NCI-H2081 treated with DMSO at 0.1 percent for 48 hours (cell line): ENCODE measurements around the gene KRTAP20-4.

Experiments
- DNase-seq: peaks from one replicate; lab custom pipeline; 2025; lab: John Stamatoyannopoulos, UW

The KRTAP20-4 gene

GRCh38 chr21:30620522-30620921 lies at the start of gene KRTAP20-4:
Gene KRTAP20-4 (plus strand): TSS chr21:30620627.
- DNase-seq = no peak

GRCh38 chr21:30577766-30578165 lies 42.7 kb upstream of the KRTAP20-4 start:
- no peak for DNase-seq

DNA sequence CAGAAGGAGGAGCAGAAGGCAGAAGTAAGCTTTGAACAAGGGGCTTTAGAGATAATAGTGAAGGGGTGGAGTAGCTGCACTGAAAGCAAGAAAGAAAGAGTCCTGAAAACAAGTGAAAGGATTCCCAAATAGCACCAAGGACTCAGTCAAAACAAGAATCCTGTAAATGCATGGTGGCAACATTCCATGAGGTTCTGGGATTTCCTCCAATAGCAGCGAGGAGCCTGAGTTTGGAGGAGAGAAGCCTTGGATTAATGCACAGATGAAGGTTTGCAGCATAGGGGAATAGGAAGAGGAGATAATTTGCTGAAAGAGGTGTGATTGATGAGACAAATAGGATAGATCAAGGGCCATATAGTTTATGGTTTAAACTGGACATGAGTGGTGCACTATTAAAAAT lies 41.1 kb upstream of the KRTAP20-4 start:
- no peak for DNase-seq

- no peak for DNase-seq
These were observed 40.3 kb upstream of the KRTAP20-4 start for GRCh38 chr21:30580132-30580531.

DNA sequence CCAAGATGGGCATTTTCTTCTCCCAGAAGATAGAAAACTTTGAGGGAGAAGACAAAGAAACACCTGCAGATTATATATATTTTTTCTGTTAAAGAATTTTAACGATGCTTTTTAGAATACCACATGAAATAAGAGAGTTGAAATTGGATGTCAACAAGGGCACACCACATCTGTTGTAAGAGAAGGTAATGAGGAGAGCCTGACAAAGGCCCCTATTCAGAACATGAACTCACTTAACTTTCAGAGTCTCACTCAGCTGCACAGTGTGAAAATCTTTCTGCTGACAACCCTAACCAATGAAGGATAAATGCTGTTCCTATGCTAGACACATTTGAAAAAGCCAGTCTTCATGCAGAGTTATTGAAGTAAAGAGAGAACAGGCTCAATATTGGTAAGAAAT lies 37.6 kb upstream of the KRTAP20-4 start:
- DNase-seq = no peak

DNA sequence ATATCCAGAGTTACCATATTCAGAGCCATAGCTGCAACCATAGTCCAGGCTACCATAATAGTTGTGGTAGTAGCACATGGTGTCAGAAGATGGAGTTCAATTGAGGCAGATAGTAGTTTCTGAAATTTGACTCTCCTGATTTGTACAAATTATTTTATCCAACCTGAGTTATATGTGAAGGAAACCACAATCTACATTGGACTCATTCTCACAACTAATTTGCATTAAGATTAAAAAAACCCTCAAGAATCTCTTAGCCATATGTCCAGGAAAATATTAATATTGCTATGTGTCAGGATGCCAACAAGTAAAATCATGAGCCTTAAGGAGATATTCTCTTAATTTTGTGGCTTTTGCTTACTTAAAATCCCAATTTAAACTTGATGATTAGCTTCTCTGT lies 30.1 kb upstream of the KRTAP20-4 start, which contains the start of gene KRTAP22-2:
KRTAP22-2 (minus strand) TSS at position 101 of the 400 bp plus-strand sequence.
- DNase-seq = no peak

DNA sequence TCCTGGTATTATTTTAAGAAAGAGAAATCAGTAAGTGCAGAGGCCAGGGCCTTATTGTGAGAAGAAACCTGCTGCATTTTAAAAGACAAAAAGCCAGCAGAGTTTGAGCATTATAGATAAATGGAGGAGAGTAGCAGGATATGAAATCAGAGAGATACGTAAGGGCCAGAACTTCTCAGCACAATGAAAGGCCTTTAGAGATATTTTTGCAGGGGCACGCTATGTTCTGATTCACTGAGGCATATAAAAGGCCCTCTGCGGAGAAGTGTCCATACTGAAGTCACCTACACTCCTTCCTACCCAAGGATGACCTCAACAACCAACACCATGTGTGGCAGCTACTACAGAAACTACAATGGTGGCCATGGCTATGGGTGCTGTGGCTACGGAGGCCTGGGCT lies 28.3 kb upstream of the KRTAP20-4 start, which contains the start of gene KRTAP6-3:
KRTAP6-3 (plus strand) TSS at position 301 of the 400 bp plus-strand sequence; CDS start at position 307, 6 bp downstream.
- no peak for DNase-seq

- no peak for DNase-seq
These were observed 21.6 kb upstream of the KRTAP20-4 start, which contains the start of gene KRTAP6-2 for GRCh38 chr21:30598802-30599201. Gene KRTAP6-2 (minus strand): TSS chr21:30598902. CDS start chr21:30598874, 28 bp downstream.

- no peak for DNase-seq
These were observed 19.6 kb upstream of the KRTAP20-4 start, which contains the start of gene KRTAP22-1 for GRCh38 chr21:30600787-30601186. Gene KRTAP22-1 (plus strand): TSS chr21:30601087.

DNA sequence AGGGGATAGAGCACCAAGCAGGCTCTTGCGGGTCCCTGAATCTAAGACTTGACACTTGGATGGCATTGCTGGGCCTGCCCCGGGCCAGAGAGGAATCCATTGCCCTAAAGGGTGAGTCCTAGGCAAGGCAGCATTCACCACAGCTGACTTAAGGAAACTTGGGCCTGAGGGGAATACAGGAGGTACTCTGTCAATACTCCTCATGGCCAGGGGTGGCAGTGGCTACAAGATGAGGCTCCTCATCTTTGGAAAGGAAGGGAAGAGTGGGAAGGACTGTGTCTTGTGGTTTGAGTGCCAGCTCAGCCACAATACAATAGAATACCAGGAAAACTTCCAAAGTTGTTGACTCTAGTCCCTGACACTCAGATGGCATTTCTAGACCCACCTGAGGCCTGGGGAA lies 14.5 kb upstream of the KRTAP20-4 start:
- DNase-seq = no peak

- no peak for DNase-seq
These were observed 8.3 kb upstream of the KRTAP20-4 start for GRCh38 chr21:30612132-30612531.

DNA sequence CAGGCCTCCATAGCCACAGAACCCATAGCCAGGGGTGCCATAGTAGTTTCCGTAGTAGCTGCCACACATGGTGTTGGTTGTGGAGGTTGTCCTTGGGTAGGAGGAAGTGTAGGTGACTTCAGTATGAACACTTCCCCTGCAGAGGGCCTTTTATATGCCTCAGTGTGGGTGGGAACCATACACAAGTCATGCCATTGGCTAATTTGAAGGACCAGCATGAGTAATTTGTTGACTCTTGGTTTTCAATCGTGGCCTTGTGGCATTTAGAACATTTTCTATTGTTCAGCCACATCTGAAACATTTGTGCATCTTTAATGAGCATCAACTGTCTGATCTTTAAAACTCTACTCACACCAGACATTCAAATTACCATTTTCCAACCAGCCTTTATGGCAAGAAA lies 6.6 kb upstream of the KRTAP20-4 start, which contains the start of gene KRTAP6-1:
KRTAP6-1 (minus strand) TSS at position 95 of the 400 bp plus-strand sequence; CDS start at position 69, 26 bp downstream.
- DNase-seq = no peak

DNA sequence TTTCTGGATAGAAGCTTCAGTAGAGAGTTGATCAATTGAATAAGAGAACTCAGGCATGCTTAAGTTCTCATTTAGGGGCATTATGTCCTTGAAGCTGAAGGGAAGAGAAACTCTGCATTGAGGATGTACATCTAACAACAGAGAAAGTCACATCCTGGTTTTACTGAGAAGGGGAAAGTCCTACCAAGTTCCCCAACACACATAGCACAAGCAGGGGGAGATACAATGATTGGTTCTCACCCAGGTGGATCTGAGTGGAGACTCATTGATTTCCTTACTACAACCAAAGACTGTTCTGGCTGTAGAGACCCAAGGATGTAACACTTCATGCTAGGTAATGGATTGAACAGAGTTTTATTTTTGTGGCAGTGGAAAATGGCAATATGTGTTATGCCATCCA lies 5.2 kb upstream of the KRTAP20-4 start:
- no peak for DNase-seq

GRCh38 chr21:30616125-30616524 lies 4.3 kb upstream of the KRTAP20-4 start, which contains the start of gene KRTAP20-1:
Gene KRTAP20-1 (plus strand): TSS chr21:30616425. CDS start chr21:30616455, 30 bp downstream.
- DNase-seq = no peak

GRCh38 chr21:30620080-30620479 lies 347 bp upstream of the KRTAP20-4 start:
- no peak for DNase-seq

DNA sequence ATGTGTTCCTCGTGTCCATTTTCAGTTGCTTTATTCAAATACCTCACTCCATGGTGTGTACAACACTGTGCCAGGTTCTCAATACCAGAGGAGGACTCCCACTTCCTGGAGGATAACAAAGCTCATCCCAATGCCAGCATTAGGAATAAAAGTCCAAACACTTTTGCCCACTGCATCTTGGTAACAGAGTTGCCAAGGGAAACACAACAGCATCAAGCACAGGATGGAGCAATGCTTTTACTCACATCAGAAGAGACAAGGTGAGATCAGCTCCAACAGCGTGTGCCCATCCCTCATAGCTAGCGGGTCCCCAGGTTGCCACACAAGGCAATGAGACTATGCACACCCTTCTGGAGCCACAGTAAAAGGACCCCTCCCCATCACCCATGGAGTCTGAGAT lies 2.9 kb downstream of the KRTAP20-4 start:
- DNase-seq = no peak

DNA sequence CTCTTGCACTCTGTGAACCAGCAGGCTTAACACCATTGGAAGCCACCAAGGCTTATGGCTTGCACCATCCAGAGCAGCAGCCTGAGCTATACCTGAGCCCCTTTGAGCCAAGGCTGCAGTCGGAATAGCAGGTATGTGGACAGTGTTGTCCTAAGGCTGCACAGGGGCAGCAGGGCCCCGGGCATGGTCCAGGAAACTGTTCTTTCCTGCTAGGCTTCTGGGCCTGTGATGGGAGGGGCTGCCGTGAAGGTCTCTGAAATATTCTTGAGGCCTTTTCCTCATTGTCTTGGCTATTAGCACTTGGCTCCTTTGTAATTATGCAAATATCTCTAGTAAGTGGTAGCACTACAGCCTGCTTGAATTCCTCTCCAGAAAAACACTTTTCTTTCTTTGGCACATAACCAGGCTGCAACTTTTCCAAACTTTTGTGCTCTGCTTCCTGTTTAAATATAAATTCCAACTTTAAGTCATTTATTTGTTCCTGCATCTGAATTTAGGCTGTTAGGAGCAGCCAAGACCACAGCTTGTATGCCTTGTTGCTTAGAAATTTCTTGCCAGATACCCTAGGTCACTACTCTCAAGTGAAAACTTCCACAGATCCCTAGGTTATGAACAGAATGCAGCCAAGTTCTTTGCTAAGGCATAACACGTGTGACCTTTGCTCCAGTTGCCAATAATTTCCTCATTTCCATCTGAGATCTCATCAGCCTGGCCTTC lies 5.2 kb downstream of the KRTAP20-4 start:
- DNase-seq = no peak

GRCh38 chr21:30628109-30628508 lies 7.7 kb downstream of the KRTAP20-4 start:
- DNase-seq = no peak

- DNase-seq = no peak
These were observed 8.8 kb downstream of the KRTAP20-4 start for GRCh38 chr21:30629200-30629599.

DNA sequence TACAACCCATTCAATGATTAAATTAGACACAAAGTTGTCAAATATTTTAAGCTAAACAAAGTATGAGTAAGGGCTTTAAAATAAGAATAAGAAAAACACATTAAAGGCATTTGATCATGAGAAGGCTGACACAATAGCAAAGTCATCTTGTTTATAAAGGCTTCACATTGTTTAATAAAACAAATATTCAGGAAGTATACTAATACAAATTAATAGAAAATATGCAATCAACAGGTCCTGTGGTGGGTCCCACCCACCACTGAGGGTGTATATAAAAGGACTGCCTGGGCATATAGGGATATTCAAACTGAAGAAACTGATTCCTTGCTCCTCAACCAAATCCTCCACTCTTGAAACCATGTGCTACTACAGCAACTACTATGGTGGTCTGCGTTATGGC lies 14.5 kb downstream of the KRTAP20-4 start, which contains the start of gene KRTAP20-2:
KRTAP20-2 (plus strand) TSS at position 301 of the 400 bp plus-strand sequence; CDS start at position 359, 58 bp downstream.
- DNase-seq = no peak

- no peak for DNase-seq
These were observed 18.3 kb downstream of the KRTAP20-4 start for GRCh38 chr21:30638686-30639085.

DNA sequence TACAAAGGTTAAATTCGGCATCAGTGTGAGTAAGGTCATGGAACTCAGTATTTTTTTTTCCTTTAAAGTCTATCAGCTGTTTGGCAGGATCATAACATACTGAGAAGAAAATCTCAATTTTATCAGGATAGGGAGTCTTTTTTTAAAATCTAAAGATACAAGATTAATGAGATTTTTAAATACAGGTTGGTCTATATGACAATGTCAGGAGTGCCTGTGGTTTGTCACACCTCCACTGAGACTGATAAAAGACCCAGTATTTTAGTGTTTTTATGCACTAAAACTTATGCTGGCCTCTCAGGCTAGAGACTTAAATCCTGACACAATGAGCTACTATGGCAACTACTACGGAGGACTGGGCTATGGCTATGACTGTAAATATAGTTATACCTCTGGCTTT lies 22.1 kb downstream of the KRTAP20-4 start, which contains the start of gene KRTAP20-3:
KRTAP20-3 (plus strand) TSS at position 301 of the 400 bp plus-strand sequence.
- DNase-seq = no peak

GRCh38 chr21:30646904-30647414 lies 26.5 kb downstream of the KRTAP20-4 start:
- no peak for DNase-seq
